Measurements from ENCODE around the gene QPRT.
"Not testable (repeated sequence)": the region's sequence is repeated elsewhere in the genome, so short reads cannot be mapped to it uniquely, and the experiment has no call there.

QPRT gene

DNA sequence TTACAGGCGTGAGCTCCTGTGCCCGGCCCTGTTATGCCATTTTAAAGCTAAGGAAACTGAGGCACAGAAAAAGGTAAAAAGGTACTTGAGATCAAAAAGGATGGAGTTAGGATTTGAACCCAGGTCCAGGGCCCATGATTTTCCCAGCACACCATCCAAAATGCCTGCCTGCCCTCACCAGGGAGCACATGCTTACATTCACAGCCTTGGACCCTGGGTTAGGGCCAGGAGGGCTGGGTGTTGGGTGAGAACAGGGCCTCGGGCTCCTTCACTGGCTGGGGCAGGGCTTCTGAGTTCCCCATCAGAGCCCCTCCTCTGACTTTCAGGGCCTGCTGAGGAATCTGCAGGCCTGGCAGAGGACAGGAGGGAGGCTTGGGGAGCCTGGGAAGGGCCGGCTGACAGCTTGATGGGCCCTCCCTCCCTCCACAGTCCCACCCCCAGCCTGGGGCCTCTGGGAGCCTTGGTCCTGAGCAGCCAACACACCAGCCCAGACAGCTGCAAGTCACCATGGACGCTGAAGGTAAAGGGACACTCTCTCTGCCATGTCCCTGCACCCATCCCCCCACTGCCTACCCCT is at the start of gene QPRT:
TSS of gene QPRT (plus strand) at position 490 of the 577 bp plus-strand sequence. CDS start at position 508, 18 bp downstream.
- no peak for DNase-seq

DNA sequence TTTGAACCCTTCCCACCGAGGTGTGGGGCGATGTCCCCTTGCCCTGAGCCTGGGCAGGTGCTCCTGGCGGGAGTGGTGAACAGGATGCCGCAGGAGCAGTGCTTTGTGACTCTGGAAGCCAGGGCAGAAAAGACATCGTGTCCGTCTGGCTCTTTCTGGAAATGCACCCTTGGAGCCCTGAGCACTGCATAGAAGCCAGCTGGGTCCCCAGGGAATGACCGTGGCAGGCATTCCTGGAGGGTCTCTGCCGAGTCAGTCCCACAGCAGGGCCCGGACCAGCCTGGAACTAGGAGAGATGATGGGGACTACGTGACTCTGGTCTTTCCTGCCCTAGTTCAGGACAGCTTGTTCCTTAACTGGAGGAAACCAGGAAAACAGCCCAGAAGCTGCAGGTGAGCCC is 49.7 kb upstream of the QPRT start:
- DNase-seq = not testable (repeated sequence)

DNA sequence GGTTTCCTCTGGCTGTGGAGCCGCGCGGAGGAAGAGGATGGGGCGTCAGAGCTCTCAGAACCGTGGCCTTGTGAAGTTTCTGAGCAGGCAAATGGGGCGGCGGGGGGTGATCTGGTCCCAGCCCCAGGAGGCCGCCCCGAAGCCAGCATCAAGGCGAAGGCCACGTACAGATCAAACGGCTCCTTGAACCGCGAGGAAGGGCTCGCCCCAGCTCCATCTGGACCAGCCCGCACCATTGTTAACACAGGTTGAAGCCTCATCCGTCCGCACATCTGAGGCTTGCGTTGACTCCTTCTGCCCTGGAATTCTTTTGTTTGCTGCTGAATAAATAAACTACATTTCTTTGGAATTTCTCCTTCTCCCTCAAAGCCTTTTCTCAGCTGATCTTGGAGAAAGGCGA is 47.3 kb upstream of the QPRT start:
- not testable (repeated sequence) for DNase-seq

DNA sequence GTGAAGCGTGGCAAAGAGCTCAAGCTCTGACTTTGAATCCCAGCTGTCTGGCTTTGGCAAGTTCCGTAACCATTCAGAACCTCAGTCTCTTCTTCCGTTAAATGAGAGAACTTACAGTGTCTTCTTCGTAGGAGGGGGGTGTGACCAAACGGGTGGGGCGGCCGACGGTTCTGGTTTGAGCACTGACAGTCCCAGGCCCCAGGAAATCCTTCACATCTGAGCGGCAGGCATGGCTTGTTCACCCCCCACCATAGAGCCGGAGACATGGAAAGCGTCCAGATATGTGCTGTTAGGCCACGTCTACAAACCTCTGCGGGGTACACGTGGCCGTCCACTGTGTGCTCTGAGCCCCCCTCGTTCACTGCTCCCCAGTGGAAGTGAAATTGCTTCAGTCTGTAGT is 43.1 kb upstream of the QPRT start:
- not testable (repeated sequence) for DNase-seq

DNA sequence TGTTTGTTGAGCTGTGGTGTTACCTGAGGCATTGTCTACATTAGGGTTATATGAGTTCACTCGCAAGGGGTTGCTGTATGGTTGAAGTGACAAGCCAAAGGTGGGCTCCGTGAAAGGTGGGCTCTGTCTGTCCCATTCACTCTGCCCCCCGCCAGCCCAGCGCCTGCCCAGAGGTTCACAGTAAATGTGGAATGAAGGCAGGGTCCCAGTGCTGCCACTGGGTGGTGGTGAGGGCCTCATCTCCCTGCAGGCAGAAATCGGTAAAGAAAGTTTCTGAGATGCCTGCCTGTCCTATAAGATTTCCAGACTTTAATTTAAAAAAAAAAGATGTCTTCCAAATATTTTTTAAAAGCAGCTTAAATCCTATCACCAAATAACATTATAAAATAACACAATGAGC is 42.6 kb upstream of the QPRT start:
- DNase-seq = not testable (repeated sequence)

DNA sequence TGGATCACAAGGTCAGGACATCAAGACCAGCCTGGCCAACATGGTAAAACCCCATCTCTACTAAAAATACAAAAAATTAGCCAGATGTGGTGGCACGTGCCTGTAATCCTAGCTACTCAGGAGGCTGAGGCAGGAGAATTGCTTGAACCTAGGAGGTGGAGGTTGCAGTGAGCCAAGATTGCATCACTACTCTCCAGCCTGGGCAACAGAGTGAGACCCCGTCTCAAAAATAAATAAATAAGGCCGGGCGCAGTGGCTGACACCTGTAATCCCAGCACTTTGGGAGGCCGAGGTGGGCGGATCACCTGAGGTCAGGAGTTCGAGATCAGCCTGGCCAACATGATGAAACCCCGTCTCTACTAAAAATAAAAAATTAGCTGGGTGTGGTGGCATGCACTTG is 40.2 kb upstream of the QPRT start:
- not testable (repeated sequence) for DNase-seq

DNA sequence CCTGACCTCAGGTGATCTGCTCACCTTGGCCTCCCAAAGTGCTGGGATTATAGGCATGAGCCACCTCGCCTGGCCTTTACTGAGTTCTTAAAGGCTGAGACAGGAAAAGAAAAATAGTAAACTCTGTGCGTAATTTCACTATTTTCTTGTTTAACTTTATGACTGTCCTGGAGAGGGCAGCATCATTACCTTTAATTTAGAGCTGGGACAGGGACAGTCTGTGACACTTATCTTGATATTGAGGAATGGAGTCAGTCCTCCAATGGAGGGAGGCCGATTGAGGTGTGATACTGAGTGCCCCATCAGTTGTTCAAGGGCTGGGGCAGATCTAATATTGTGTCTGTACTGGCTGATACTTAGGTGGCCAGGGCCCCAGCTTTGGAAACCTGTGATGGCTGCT is 37.4 kb upstream of the QPRT start:
- peak; percentile 69 to 74 for DNase-seq

DNA sequence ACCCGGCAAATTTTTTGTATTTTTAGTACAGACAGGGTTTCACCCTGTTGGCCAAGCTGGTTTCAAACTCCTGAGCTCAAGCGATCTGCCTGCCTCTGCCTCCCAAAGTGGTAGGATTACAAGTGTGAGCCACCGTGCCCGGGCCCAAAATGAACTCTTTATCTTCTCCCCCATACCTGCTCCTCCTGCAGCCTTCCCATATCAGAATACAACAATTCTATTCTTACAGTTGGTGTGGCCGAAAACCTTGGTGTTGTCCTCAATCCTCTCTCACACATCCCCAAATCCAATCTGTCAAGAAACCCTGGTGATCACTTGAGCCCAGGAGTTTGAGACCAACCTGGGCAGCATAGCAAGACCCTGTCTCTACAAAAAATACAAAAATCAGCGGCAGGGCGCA is 35.4 kb upstream of the QPRT start:
- no peak for DNase-seq

DNA sequence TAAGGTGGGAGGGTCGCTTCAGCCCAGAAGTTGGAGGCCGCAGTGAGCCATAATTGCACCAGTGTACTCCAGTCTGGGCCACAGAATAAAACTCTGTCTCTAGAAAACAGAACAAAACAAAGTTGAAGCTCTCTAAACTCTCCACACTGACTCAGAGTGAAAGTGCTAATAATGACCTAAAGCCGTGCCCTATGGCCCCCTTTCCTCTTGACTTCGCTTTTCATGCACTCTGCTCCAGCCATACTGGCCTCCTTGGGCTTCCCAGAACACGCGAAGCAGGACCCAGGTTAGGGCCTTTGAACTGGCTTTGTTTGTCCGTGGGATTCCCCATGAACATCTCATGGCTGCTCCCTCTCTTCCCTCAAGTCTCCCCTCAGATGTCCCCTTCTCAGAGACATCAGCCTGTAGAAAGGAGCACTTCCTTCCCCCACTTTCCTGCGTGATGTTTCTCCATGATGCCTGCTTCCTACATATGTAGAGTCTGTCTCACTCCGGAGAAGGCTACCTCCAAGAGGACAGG is 34.6 kb upstream of the QPRT start:
- DNase-seq = no peak

DNA sequence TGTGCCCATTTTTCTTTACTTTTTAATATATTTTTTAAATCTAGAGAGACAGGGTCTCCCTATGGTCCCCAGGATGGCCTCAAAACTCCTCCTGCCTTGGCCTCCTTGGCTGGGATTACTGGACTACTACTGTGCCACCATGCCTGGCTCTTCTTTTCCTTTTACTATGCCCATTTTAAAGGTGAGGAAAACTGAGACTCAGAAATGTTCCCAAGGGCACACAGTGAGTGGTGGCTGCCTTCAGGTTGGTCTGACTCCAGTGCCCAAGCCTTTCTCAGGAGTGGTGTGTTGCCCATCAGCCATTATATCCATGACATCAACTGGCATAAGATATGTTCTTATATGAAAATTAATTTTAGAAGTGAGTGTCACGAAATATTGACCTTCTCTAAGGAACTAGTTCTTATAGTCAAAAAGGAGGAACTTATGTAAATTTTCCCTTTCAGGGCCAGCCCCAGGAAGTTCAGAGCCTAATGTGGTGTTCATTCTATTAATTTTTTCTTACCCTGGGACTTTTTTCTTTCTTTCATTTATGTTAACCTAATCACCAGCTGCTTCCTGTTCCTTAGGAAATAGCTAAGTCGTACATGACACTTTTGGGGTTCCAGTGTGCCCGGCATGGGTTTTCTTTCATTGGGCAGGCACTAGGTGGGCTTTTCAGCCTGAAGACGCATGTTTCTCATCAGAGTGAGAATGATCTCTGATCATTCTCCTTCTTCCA is 33.8 kb upstream of the QPRT start:
- peak; percentile 31 to 65 for DNase-seq

DNA sequence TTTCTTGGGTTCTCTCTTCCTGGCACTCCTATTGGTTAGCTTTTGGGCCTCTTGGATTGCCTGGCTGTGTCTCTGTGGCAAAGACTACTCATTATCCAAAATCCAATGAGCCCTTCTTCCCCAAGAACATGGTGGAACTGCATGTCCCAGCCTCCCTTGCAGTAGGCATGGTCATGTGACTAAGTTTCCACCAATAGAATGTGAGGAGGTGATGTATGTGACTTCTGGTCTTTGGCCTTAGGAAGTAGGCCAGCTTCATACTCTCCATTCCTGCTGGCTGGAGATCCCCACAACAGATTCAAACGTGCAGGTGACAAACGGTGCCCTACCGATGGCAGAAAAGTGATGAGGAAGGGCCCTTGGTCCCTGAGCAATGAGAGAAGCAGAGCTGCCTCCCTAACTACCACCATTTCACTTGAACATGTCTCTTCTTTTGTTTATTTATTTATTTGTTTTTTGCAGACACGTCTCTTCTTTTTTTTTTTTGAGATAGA is 33.2 kb upstream of the QPRT start:
- DNase-seq = peak; percentile 56

DNA sequence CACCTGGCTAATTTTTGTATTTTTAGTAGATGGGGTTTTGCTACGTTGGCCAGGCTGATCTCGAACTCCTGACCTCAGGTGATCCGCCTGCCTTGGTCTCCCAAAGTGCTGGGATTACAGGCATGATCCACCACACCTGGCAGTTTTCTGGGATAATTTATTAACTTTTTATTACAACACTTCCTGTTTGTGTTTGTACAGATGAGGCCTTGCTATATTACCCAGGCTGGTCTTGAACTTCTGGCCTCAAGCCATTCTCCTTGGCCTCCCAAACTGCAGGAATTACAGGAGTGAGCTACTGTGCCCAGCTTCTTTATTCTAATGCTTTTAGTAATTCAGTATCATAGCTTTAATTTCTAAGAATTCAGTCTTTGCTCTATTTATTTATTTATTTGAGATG is 32.0 kb upstream of the QPRT start:
- DNase-seq = no peak

DNA sequence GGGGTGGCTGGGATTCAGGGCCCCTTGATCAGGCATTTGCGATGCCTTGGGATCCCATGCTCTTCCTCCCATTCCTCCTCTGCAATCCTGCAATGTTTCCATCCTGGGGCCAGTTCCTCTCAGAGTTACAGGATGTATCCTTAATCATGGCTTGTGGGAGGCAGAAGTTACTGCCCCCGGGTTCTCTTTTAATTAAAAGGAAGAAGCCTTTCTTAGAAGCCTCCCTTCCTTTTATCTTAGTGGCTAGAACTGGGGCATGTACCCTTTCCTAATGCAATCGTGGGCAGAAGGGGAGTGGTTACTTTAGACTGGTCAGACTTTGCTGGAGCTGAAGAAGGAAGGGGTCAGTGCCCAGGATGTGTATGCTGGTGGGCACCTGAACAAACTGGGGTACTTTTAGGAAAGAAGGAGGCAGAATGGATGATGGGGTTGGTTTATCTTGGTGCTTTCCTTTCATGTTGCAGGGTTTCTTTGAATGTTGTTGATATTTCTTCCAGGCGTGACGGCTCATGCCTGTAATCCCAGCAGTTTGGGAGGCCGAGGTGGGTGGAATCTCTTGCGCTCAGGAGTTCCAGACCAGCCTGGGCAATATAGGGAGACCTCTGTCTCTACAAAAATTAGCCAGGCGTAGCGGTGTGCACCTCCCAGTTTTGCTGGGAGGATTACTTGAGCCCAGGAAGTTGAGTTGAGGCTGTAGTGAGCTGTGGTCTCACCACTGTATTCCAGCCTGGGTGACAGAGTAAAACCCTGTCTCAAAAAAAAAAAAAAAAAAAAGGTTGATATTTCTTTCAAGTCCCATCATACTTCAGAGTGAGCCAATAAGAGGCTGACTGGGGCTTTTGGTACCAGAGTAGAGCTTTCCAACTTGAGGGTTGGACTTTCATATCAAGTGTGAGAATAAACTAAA is 29.1 kb upstream of the QPRT start:
- peak; percentile 45 to 67 for DNase-seq

DNA sequence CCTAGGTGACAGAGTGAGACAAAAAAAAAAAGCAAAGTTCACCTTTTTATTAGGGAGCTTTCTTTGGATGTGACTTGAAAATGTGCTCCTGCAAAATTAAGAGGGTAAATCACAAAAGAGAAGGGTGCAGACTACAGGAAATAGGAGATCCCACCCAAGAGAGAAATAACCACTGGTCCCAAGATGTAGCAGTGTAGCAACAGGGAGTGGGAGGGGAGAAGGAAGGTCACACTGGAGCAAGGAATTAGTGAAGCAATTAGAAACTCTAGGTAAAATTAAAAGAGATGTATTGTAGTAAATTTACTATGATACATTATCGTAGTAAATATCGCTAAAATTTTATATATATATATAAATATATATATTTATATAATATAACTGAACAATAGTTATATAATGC is 28.2 kb upstream of the QPRT start:
- DNase-seq = no peak

DNA sequence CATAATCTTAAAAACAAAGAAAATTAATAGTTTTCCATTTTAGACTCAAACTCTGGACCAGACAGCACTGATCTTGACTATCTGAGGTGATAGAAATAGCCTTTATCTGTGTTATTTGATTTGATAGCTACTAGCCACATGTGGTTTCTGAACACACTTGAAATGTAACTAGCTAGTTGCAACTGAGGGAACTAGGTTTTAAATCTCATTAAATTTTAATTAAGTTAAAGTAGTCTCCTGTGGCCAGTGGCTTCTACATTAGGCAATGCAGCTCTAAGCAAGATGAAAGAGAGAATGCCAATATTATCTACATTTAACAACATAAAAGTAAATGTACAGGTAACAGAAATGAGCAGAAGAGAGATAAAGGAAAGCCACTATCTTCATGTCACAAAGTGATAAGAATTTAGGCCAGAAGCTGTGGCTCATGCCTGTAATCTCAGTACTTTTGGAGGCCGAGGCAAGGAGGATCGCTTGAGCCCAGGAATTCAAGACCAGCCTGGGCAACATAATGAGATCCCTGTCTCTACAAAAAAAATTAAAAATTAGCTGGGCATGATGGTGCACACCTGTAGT is 27.1 kb upstream of the QPRT start:
- no peak for DNase-seq

DNA sequence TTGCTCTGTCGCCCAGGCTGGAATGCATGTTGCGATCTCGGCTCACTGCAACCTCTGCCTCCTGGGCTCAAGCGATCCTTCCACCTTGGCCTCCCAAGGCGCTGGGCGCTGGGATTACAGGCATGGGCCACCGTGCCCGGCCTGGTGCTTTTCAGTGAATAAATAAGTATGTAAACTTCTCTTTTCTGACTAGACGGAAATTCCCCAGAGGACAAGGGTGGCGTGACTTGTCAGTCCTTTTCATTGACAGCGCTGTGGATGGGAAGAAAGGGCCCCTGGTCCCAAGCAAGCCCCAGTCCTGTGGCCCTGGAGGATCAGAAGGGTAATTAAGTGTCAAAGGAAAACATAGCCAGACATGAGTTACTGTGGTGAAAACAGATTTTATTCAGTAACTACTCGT is 25.5 kb upstream of the QPRT start:
- no peak for DNase-seq

DNA sequence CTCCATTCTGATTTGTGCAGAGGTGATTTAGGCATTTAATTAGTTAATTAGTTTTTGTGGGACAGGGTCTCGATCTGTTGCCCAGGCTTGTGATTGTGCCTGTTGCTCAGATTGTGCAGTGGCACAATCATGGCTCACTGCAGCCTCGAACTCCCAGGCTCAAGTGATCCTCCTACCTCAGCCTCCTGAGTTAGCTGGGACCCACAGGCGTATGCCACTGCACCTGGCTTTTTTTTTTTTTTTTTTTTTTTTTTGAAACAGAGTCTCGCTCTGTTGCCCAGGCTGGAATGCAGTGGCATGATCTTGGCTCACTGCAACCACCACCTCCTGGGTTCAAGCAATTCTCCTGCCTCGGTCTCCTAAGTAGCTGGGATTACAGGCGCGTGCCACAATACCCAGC is 25.1 kb upstream of the QPRT start:
- DNase-seq = not testable (repeated sequence)

DNA sequence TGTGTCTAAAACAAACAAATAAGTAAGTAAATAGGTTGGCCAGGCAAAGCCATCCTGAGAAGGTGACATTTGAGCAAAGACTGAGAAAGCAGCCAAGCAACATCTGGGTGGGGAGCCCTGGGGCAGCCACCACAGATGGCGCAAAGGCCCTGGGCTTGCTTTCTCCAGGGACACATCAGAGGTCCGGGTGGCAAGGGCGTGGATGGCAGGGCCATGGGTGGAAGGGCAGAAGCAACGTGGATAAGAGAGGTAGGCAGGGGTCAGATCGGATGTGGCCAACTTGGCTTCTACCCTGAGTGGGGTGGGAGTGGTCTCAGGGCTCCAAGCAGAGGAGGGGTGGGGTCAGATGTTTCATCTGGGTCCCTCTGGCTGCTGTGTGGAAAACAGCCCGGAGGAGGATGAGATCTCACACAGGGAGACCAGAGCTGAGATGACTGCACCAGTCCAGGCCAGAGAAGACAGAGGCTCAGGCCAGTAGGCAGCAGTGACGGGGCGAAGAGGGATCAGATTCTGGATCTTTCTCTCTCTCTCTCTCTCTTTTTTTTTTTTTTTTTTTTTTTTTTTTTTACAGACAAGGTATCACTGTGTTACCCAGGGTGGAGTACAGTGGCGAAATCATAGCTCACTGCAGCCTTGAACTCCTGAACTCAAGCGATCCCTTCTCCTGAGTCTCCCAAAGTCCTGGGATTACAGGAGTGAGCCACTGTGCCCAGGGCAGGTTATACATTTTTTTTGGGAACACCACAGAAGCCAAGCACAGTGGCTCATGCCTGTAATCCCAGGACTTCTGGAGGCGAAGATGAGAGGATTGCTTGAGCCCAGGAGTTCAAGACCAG is 22.1 kb upstream of the QPRT start:
- DNase-seq = no peak

DNA sequence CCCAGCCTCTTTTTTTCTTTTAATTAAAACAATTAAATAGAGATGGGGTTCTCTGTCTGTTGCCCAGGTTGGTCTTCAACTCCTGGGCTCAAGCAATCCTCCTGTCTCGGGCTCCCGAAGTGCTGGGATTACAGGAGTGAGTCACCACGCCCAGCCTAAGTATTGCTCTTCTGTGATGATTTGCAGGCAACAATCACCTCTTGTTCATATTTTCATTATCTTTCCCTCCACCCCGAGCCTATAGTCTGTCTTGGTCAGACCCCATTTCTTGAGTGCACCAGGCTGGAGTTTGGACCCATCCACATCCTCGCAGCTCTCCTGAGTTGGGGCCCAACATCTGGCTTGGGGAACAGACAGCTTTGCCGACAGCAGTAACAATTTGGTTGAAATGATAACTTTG is 20.3 kb upstream of the QPRT start:
- no peak for DNase-seq

DNA sequence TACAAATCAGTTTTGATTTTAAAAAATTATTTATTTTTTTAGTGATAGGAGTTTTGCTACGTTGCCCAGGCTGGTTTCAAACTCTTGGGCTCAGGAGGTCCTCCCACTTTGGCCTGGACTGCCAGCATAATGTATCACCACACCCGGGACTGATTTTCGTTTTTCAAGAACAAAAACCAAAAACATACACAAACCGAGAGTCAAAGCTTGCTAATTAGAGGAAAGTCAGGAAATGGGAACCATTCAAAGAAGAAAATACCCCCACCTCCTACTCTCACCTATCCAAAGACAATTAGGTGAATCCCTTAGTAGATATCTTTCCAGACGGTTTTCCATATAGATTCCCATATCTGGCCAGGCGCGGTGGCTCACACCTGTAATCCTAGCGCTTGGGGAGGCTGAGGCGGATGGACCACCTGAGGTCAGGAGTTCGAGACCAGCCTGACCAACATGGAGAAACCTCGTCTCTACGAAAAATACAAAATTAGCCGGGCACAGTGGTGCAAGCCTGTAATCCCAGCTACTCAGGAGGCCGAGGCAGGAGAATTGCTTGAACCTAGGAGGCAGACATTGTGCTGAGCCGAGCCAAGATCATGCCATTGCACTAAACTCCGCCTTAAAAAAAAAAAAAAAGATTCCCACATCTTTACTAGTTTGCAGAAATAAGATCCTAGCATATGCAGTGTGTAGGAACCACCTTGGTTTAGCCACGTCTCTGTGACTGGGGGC is 16.8 kb upstream of the QPRT start:
- no peak for DNase-seq

DNA sequence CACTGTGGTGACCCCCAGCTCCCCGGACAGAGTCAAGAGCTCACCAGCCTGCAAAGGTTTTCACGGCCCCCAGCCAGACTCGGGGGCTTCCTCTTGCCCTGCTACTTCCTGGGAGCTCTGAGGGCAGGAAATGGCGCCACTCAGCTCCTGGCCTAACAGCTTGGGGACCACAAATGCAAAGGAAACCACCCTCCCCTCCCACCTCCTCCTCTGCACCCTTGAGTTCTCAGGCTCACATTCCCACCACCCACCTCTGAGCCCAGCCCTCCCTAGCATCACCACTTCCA is 16.3 kb upstream of the QPRT start:
- peak; percentile 85 to 86 for DNase-seq
